SK-N-SH treated with all-trans-retinoic acid at 6 μM for 48 hours (cell line): ENCODE results near the gene TNS1.

Experiments
- ARNTL ChIP-seq: fragments of 450-650 bp; formaldehyde crosslinking; IDR thresholded peaks from 2 replicates; pipeline ENCODE4 v1.5.0; 2020; ENCODE audit warnings: low read depth, mild to moderate bottlenecking, moderate library complexity, borderline replicate concordance
- CSDC2 ChIP-seq: fragments of 250-450 bp; sonication (Bioruptor Pico); IDR thresholded peaks from 2 replicates; pipeline ENCODE4 v1.5.0; 2020; ENCODE audit warnings: mild to moderate bottlenecking, moderate library complexity
- ESRRG ChIP-seq: fragments of 250-450 bp; sonication (Bioruptor Pico); IDR thresholded peaks from 2 replicates; pipeline ENCODE4 v1.6.1; 2021; ENCODE audit warnings: mild to moderate bottlenecking
- OSR1 ChIP-seq: fragments of 250-450 bp; sonication (Bioruptor Pico); IDR thresholded peaks from 2 replicates; pipeline ENCODE4 v1.8.0; 2022; ENCODE audit warnings: moderate library complexity, mild to moderate bottlenecking, inconsistent platforms
- SNAI2 ChIP-seq: fragments of 250-450 bp; sonication (Bioruptor Pico); IDR thresholded peaks from 2 replicates; pipeline ENCODE4 v1.5.0; 2020; ENCODE audit warnings: mild to moderate bottlenecking, moderate library complexity
- TCF4 ChIP-seq: fragments of 250-450 bp; sonication (Bioruptor Pico); IDR thresholded peaks from 2 replicates; pipeline ENCODE4 v1.8.0; 2021; ENCODE audit warnings: mild to moderate bottlenecking, moderate library complexity, borderline replicate concordance
- ZFP3 ChIP-seq: fragments of 250-450 bp; sonication (Bioruptor Pico); IDR thresholded peaks from 2 replicates; pipeline ENCODE4 v1.5.0; 2020; ENCODE audit warnings: mild to moderate bottlenecking, moderate library complexity
- ZNF565 ChIP-seq: fragments of 450-650 bp; formaldehyde crosslinking; conservative IDR thresholded peaks from 2 replicates; pipeline ENCODE4 v1.5.0; 2020; ENCODE audit warnings: low read depth, mild to moderate bottlenecking, moderate library complexity
- TF ChIP-seq, protein P1 (sequence below): fragments of 250-450 bp; sonication (Bioruptor Pico); IDR thresholded peaks from 2 replicates; pipeline ENCODE4 v1.8.0; 2020; ENCODE audit warnings: mild to moderate bottlenecking, moderate library complexity, borderline replicate concordance

GRCh38 chr2:217951521-217952247, 51.1 kb downstream of the TNS1 start:
- TF ChIP-seq ZNF565 (CRISPR knock-in tag) = no peak
- no peak for TF ChIP-seq SNAI2 (CRISPR knock-in tag)
- no peak for TF ChIP-seq ARNTL (CRISPR knock-in tag)
- TF ChIP-seq TCF4 (CRISPR knock-in tag) = no peak
- TF ChIP-seq CSDC2 (CRISPR knock-in tag) = no peak
- no peak for TF ChIP-seq ZFP3 (CRISPR knock-in tag)
- TF ChIP-seq ESRRG = no peak
- TF ChIP-seq OSR1 (CRISPR knock-in tag) = no peak
- TF ChIP-seq, protein P1, sequence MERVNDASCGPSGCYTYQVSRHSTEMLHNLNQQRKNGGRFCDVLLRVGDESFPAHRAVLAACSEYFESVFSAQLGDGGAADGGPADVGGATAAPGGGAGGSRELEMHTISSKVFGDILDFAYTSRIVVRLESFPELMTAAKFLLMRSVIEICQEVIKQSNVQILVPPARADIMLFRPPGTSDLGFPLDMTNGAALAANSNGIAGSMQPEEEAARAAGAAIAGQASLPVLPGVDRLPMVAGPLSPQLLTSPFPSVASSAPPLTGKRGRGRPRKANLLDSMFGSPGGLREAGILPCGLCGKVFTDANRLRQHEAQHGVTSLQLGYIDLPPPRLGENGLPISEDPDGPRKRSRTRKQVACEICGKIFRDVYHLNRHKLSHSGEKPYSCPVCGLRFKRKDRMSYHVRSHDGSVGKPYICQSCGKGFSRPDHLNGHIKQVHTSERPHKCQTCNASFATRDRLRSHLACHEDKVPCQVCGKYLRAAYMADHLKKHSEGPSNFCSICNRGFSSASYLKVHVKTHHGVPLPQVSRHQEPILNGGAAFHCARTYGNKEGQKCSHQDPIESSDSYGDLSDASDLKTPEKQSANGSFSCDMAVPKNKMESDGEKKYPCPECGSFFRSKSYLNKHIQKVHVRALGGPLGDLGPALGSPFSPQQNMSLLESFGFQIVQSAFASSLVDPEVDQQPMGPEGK = no peak
